Tibial nerve (tissue), 4 donors: Measurements from ENCODE around the gene PPFIA2.

Experiments used
- EP300 ChIP-seq, 2 donors: sonication (generic); formaldehyde crosslinking; IDR thresholded peaks; one replicate each; pipeline ENCODE4 v1.6.1; 2017; ENCODE audit warnings: antibody characterized with exemption in 2 of 2, mild to moderate bottlenecking in 1 of 2
- POLR2A ChIP-seq, 2 donors: fragments of 450-650 bp; IDR thresholded peaks; one replicate each; pipeline ENCODE4 v1.6.1; 2017; ENCODE audit warnings: antibody characterized with exemption in 2 of 2, mild to moderate bottlenecking in 2 of 2, moderate library complexity in 2 of 2
- TF ChIP-seq, protein P1 (sequence below), 5 experiments: fragments of 200-600 bp in 3 of 5; fragments of 450-650 bp in 2 of 5; sonication (generic) in 3 of 5; IDR thresholded peaks; one replicate each; pipeline ENCODE4 v1.5.1; 2016 to 2019; ENCODE audit warnings: antibody characterized with exemption in 5 of 5, mild to moderate bottlenecking in 3 of 5, moderate library complexity in 2 of 5

DNA sequence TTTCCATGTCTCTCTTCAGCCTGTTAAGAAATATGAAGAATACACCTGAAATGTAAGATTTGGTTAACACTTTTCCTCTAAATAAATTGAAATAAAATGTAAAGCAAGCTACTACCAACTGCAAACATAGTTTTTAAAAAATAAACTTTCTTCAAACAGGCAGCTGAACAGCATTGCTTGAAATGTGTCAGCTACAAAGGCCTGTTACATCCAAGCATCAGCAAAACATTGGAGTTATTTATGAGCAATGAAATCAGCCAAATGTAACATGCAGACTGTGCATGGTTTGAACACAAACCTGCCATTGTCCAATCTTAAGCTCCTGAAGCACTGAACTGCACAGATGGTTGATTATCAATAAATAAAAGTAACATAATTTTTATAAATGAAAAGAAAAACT is 390.0 kb downstream of the PPFIA2 start:
- TF ChIP-seq, protein P1, sequence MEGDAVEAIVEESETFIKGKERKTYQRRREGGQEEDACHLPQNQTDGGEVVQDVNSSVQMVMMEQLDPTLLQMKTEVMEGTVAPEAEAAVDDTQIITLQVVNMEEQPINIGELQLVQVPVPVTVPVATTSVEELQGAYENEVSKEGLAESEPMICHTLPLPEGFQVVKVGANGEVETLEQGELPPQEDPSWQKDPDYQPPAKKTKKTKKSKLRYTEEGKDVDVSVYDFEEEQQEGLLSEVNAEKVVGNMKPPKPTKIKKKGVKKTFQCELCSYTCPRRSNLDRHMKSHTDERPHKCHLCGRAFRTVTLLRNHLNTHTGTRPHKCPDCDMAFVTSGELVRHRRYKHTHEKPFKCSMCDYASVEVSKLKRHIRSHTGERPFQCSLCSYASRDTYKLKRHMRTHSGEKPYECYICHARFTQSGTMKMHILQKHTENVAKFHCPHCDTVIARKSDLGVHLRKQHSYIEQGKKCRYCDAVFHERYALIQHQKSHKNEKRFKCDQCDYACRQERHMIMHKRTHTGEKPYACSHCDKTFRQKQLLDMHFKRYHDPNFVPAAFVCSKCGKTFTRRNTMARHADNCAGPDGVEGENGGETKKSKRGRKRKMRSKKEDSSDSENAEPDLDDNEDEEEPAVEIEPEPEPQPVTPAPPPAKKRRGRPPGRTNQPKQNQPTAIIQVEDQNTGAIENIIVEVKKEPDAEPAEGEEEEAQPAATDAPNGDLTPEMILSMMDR (IDR thresholded peaks at IDR 0.05), result no peak
- no peak for TF ChIP-seq POLR2A (IDR thresholded peaks at IDR 0.05)
- TF ChIP-seq EP300 (IDR thresholded peaks at IDR 0.05), result no peak
